Neural progenitor cell (in vitro differentiated cells): ENCODE measurements around the gene GPRIN3.

Source experiments
- CTCF ChIP-seq: fragments of 200-600 bp; sonication (generic); IDR thresholded peaks from 2 replicates; pipeline ENCODE4 v1.5.1; 2017; ENCODE audit warnings: antibody characterized with exemption, mild to moderate bottlenecking
- EZH2 ChIP-seq: fragments of 200-600 bp; sonication (generic); IDR thresholded peaks from 2 replicates; pipeline ENCODE4 v1.6.1; 2017; ENCODE audit warnings: antibody characterized with exemption, mild to moderate bottlenecking, moderate library complexity
- EZH2phosphoT487 ChIP-seq: fragments of 200-600 bp; sonication (generic); IDR thresholded peaks from 2 replicates; pipeline ENCODE4 v1.6.1; 2017; ENCODE audit warnings: antibody characterized with exemption

- no peak for TF ChIP-seq CTCF
- no peak for TF ChIP-seq EZH2phosphoT487
- TF ChIP-seq EZH2 = no peak
Observed at GRCh38 chr4:89300060-89300459, 7.5 kb downstream of the GPRIN3 start.
